ENCODE results near the gene ADGRL2. TPM values are rescaled to one million over a fixed set of nuclear protein-coding genes. Genes with fewer than 3 reads are reported as not detected.

The ADGRL2 gene
- total RNA-seq, 1 donor from 2014 or later, result 270 TPM

DNA sequence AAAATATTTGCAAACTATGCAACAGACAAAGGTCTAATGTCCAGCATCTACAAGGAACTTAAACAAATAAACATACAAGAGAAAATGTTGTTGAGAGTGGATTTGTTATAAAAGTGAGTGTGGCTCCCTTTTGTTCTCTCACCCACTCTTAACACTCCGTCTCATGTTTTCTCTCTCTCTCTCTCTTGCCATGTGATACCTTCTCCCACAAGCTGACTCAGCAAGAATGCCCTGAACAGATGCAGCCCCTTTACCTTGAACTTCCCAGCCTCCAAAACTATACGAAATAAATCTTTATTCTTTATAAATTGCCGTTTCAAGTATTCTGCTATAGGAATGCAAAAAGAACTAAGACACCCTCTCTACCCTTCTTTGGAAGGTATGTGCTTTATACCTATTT lies 234.1 kb downstream of the ADGRL2 start:
- Histone ChIP-seq H3K9ac (no peak overlapping the region), H3K4me3 (no peak overlapping the region), H2AFZ (replicated peaks) (no peak overlapping the region), H3K4me1 (no peaks in the 10 kb centered on the region), H3K9me3 (ENCODE audit: low read depth) (no peaks in the 10 kb centered on the region), H3K36me3 (no peaks in the 10 kb centered on the region), H3F3A (ENCODE audit: low read depth) (no peaks in the 10 kb centered on the region), H4K20me1 (ENCODE audit: low read depth) (no peaks in the 10 kb centered on the region), H3K79me2 (ENCODE audit: low read depth) (no peaks in the 10 kb centered on the region), H3K27me3 (no peaks in the 10 kb centered on the region), H3K27ac (no peak overlapping the region), H3K4me2 (no peak overlapping the region)
- no peak for DNase-seq (ENCODE audit: low spot score)
- H3K27ac Mint-ChIP-seq, result no peak overlapping the region
- peaks cover 2% of the 10 kb centered on the region for H3K9me3 Mint-ChIP-seq
- no peaks in the 10 kb centered on the region for H3K4me1 Mint-ChIP-seq
- no peak overlapping the region for H3K4me3 Mint-ChIP-seq
- TF ChIP-seq EZH2phosphoT487 (IDR thresholded peaks at IDR 0.05) (no peak), EZH2 (IDR thresholded peaks at IDR 0.05) (no peak), CTCF (IDR thresholded peaks at IDR 0.05) (no peak)
- H3K36me3 Mint-ChIP-seq, result no peaks in the 10 kb centered on the region
- H3K27me3 Mint-ChIP-seq (ENCODE audit: insufficient read depth, low read depth), result peaks cover 2% of the 10 kb centered on the region

Data from neural progenitor cell (in vitro differentiated cells).